Measurements from ENCODE around the gene OR52W1. TPM values are rescaled to one million over a fixed set of nuclear protein-coding genes. Genes with fewer than 3 reads are reported as not detected.

OR52W1 gene
- total RNA-seq, 1 experiment from 2014 or later, result not detected

Other genes starting within 250 kb of the OR52W1 start
- gene OR56A5, start 230.7 kb upstream of the OR52W1 start, total RNA-seq (2014; rRNA removed), result not detected in 2 replicates
- gene OR52L1, start 212.2 kb upstream of the OR52W1 start, total RNA-seq (2014; rRNA removed), result not detected in 2 replicates
- gene OR56A4, start 192.3 kb upstream of the OR52W1 start, total RNA-seq (2014; rRNA removed), result not detected in 2 replicates
- not detected in 2 replicates for gene OR56A1, start 168.5 kb upstream of the OR52W1 start, total RNA-seq (2014; rRNA removed)
- gene OR56B4, start 91.5 kb upstream of the OR52W1 start, total RNA-seq (2014; rRNA removed), result not detected in 2 replicates
- not detected in 2 replicates for gene OR52B2, start 28.9 kb upstream of the OR52W1 start, total RNA-seq (2014; rRNA removed)
- not detected in 2 replicates for gene C11orf42, start 6.3 kb downstream of the OR52W1 start, total RNA-seq (2014; rRNA removed)
- gene FHIP1B, start 35.4 kb downstream of the OR52W1 start, total RNA-seq (2014; rRNA removed), result 15.7 and 18.1 TPM in 2 replicates
- not detected in 2 replicates for gene CNGA4, start 39.9 kb downstream of the OR52W1 start, total RNA-seq (2014; rRNA removed)
- not detected in 2 replicates for gene CCKBR, start 60.6 kb downstream of the OR52W1 start, total RNA-seq (2014; rRNA removed)
- 376 and 433 TPM in 2 replicates for gene CAVIN3, start 121.3 kb downstream of the OR52W1 start, total RNA-seq (2014; rRNA removed)
- gene SMPD1, start 191.2 kb downstream of the OR52W1 start, total RNA-seq (2014; rRNA removed), result 71.8 and 75.2 TPM in 2 replicates
- gene APBB1, start 219.9 kb downstream of the OR52W1 start, total RNA-seq (2014; rRNA removed), result 18.3 and 19.0 TPM in 2 replicates
- gene HPX, start 241.8 kb downstream of the OR52W1 start, total RNA-seq (2014; rRNA removed), result 0.13 TPM in 1 of 2 replicates, not detected in the other

All from LHCN-M2 (cell line).